ENCODE measurements around the gene SERINC2.

SERINC2 gene

GRCh38 chr1:31371121-31371959, 41.7 kb upstream of the SERINC2 start:
- H3K4me3 ChIP-seq (ENCODE audit: low read depth, low read length): no peak overlapping the region
- no peak for DNase-seq (ENCODE audit: low read depth, low spot score)
- TF ChIP-seq, protein P1, sequence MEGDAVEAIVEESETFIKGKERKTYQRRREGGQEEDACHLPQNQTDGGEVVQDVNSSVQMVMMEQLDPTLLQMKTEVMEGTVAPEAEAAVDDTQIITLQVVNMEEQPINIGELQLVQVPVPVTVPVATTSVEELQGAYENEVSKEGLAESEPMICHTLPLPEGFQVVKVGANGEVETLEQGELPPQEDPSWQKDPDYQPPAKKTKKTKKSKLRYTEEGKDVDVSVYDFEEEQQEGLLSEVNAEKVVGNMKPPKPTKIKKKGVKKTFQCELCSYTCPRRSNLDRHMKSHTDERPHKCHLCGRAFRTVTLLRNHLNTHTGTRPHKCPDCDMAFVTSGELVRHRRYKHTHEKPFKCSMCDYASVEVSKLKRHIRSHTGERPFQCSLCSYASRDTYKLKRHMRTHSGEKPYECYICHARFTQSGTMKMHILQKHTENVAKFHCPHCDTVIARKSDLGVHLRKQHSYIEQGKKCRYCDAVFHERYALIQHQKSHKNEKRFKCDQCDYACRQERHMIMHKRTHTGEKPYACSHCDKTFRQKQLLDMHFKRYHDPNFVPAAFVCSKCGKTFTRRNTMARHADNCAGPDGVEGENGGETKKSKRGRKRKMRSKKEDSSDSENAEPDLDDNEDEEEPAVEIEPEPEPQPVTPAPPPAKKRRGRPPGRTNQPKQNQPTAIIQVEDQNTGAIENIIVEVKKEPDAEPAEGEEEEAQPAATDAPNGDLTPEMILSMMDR (IDR thresholded peaks at IDR 0.05; ENCODE audit: low read depth, low read length): no peak
- in situ Hi-C loops (cut with HindIII; ENCODE audit: low sequenced_read_pairs): no loop called here

DNA sequence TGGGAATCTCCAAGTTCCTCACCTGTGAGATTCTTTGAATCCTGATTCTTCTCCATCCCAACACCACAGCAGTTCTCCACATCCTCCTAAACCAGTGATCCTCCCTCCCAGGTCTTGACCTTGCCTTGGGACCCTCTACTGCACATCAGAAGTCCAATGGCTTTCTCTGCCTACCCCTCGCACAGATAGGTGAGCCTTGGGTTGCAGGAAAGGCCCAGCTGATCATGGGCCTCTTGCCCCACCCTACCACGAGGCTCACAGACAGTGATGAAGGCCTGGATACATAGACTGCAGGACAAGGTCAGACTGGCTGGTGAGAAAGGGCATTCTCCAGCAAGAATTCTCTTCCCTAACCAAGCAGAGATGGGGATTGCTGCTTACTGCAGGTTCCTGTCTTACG, 41.0 kb upstream of the SERINC2 start:
- no peak for DNase-seq (ENCODE audit: low read depth, low spot score)
- H3K4me3 ChIP-seq (ENCODE audit: low read depth, low read length): no peak overlapping the region
- in situ Hi-C loops (cut with HindIII; ENCODE audit: low sequenced_read_pairs): no loop called here
- TF ChIP-seq, protein P1 (IDR thresholded peaks at IDR 0.05; ENCODE audit: low read depth, low read length): no peak

- in situ Hi-C loops (cut with HindIII; ENCODE audit: low sequenced_read_pairs): no loop called here
These were observed 40.3 kb upstream of the SERINC2 start for GRCh38 chr1:31372751-31373055.

GRCh38 chr1:31373056-31373896, 39.7 kb upstream of the SERINC2 start, which contains the start of gene FABP3:
Gene FABP3 (minus strand): TSS chr1:31373076. CDS start chr1:31373014, 62 bp downstream.
- in situ Hi-C loops (cut with HindIII; ENCODE audit: low sequenced_read_pairs): no loop called here
- H3K4me3 ChIP-seq (ENCODE audit: low read depth, low read length): peak within 1 kb of the TSS; percentile 41
- TF ChIP-seq, protein P1 (IDR thresholded peaks at IDR 0.05; ENCODE audit: low read depth, low read length): no peak
- peak; percentile 59 for DNase-seq (ENCODE audit: low read depth, low spot score)

More at GRCh38 chr1:31372751-31373055, 40.3 kb upstream of the SERINC2 start:
- H3K4me3 ChIP-seq (ENCODE audit: low read depth, low read length): peak overlapping the region; percentile 41
- TF ChIP-seq, protein P1 (IDR thresholded peaks at IDR 0.05; ENCODE audit: low read depth, low read length): no peak
- no peak for DNase-seq (ENCODE audit: low read depth, low spot score)

- peak overlapping the region; percentile 41 for H3K4me3 ChIP-seq (ENCODE audit: low read depth, low read length)
- TF ChIP-seq, protein P1 (IDR thresholded peaks at IDR 0.05; ENCODE audit: low read depth, low read length): no peak
- no peak for DNase-seq (ENCODE audit: low read depth, low spot score)
- in situ Hi-C loops (cut with HindIII; ENCODE audit: low sequenced_read_pairs): no loop called here
These were observed 39.0 kb upstream of the SERINC2 start for GRCh38 chr1:31373897-31374486.

DNA sequence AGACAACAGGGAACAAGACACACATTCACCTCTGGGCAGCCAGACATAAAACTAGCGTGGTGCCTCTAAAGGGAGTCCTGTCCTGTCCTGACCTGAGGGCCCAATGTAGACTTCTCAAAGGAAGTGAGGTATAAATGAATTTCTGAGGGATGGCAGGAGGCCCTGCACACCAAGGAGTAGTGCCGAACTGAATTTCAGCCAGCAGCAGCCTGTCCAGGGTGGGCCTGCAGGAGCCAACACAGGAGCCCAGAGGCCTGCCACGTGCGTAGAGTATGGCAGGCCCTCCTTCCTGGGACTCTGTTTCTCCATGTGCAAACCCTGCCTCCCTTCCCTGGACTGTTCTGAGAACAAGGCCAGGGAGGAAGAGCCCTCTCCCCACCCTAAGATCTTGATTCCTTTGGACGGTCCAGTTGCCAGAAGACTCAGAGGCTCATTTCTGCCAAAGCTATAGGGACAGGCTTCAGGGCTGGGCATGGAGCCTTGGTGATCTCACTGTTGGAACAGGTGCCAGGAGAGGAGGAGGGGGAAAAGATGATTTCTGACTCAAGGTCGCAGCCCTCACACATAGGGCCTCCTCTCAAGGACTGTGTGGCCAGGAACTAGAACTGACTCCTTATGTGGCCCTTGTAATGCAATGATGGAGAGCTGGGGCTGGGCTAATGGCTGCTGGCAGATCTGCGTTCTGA, 38.4 kb upstream of the SERINC2 start:
- in situ Hi-C loops (cut with HindIII; ENCODE audit: low sequenced_read_pairs): no loop called here
- H3K4me3 ChIP-seq (ENCODE audit: low read depth, low read length): no peak overlapping the region
- peak; percentile 58 for DNase-seq (ENCODE audit: low read depth, low spot score)
- TF ChIP-seq, protein P1 (IDR thresholded peaks at IDR 0.05; ENCODE audit: low read depth, low read length): no peak

Data from astrocyte of the spinal cord (primary cell).